Mucosa of descending colon (tissue), 3 donors: ENCODE measurements around the gene PIK3CD. TPM values are rescaled to one million over a fixed set of nuclear protein-coding genes. Genes with fewer than 3 reads are reported as not detected.

Experiments
- ATAC-seq: fragments of 200-7000 bp; cut with Tn5 transposase; one replicate; pipeline ENCODE4 v1.9.1; 2020; ENCODE audit warnings: mild to moderate bottlenecking, moderate library complexity
- DNase-seq, 3 donors: peaks; one replicate each; pipeline ENCODE4 v3.0.0-alpha.2; 2020
- H3K36me3 ChIP-seq: fragments of 200-600 bp; one replicate; pipeline ENCODE4 v1.8.0; 2021; ENCODE audit warnings: low read depth, mild to moderate bottlenecking
- H3K4me1 ChIP-seq: fragments of 200-600 bp; one replicate; pipeline ENCODE4 v1.8.0; 2021; ENCODE audit warnings: low read depth, mild to moderate bottlenecking
- H3K4me3 ChIP-seq: fragments of 200-600 bp; one replicate; pipeline ENCODE4 v1.8.0; 2021; ENCODE audit warnings: mild to moderate bottlenecking
- H3K9me3 ChIP-seq: fragments of 200-600 bp; one replicate; pipeline ENCODE4 v1.8.0; 2021; ENCODE audit warnings: mild to moderate bottlenecking
- intact Hi-C, 2 donors: fragments of 100-400 bp; cut with DNase I in 1 of 2; cut with micrococcal nuclease in 1 of 2; formaldehyde crosslinking; loops; one replicate each; pipeline versions ENCODE4 v1.11.0 to v1.11.1; 2022; cut with DNase I, micrococcal nuclease
- total RNA-seq, 3 donors: library from RNA; stranded (reverse); fragmentation: NEBNext Ultra II Directional in 2 of 3; extraction: Animal tissue kit (Norgen Biotek cat#: 25700) in 2 of 3; gene quantifications; one replicate each; pipeline versions ENCODE4 v1.2.1 to v1.2.4, GENCODE V29; 2021 to 2023
- TF ChIP-seq, protein P1 (sequence below): fragments of 200-600 bp; IDR thresholded peaks from one replicate; pipeline ENCODE4 v1.8.0; 2022; ENCODE audit warnings: antibody characterized with exemption, mild to moderate bottlenecking
- donor health status: DM: no; HTN: no; CAD: no; lungs with moderate emphysema.
- donor health status: DM: no; HTN: no; CAD: no.
- donor health status: DM: no; HTN: yes; CAD: no.

PIK3CD gene
- total RNA-seq, 3 donors from 2014 or later, result 4.6 to 11.7 (median 4.8) TPM

- intact Hi-C loops, result no loop called here
- DNase-seq, result peak; percentile 36 to 81 (median 60)
- H3K4me3 ChIP-seq, result peak overlapping the region; percentile 38
- H3K9me3 ChIP-seq, result no peaks in the 10 kb centered on the region
- no peaks in the 10 kb centered on the region for H3K36me3 ChIP-seq
- peak; percentile 66 for ATAC-seq
- H3K4me1 ChIP-seq, result peaks cover 8% of the 10 kb centered on the region
- TF ChIP-seq, protein P1, sequence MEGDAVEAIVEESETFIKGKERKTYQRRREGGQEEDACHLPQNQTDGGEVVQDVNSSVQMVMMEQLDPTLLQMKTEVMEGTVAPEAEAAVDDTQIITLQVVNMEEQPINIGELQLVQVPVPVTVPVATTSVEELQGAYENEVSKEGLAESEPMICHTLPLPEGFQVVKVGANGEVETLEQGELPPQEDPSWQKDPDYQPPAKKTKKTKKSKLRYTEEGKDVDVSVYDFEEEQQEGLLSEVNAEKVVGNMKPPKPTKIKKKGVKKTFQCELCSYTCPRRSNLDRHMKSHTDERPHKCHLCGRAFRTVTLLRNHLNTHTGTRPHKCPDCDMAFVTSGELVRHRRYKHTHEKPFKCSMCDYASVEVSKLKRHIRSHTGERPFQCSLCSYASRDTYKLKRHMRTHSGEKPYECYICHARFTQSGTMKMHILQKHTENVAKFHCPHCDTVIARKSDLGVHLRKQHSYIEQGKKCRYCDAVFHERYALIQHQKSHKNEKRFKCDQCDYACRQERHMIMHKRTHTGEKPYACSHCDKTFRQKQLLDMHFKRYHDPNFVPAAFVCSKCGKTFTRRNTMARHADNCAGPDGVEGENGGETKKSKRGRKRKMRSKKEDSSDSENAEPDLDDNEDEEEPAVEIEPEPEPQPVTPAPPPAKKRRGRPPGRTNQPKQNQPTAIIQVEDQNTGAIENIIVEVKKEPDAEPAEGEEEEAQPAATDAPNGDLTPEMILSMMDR, result no peak
These were observed 1.1 kb downstream of the PIK3CD start for GRCh38 chr1:9652379-9653209.

DNA sequence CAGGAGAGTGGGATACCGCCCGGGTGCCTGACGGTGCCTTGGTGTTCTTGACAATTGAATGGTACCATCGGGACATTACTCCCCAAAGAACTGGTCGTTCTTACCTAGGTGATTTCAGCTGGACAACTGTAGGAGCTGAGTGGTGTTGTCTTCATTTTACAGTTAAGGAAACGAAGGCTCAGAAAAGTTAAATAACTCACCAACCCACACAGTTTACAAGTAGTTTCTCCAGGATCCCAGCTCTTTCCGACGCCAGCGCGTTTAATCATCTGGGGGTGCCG lies 1.6 kb downstream of the PIK3CD start:
- no peak for DNase-seq
- TF ChIP-seq, protein P1, result no peak
- intact Hi-C loops, result no loop called here

DNA sequence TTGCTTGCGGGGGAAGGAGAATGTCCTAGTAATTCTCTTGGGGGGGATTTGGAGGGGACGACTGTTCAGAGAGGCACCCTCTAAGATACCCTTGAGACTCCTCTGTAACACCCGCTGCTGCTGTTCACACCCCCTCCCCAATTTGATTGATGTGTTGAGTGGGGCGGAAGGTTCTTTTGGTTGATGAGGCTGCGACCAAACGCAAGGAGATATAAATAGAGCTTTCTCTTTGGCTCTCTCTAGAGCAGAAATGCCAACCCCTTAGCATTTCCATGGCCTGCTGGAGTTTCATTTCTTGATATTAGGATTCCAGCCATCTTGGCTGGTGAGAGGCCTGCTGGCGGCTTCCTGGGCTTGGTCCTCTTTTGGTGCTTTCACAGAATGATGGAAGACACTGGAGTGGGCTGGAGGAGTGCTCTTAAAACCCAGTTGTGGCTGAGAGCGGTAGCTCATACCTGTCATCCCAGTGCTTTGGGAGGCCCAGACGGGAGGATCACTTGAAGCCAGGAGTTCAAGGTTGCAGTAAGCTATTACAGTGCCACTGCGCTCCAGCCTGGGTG lies 2.0 kb downstream of the PIK3CD start:
- Histone ChIP-seq H3K9me3 (no peaks in the 10 kb centered on the region), H3K4me1 (peaks cover 8% of the 10 kb centered on the region), H3K36me3 (no peaks in the 10 kb centered on the region), H3K4me3 (no peak overlapping the region)
- ATAC-seq, result no peak
- no peak for DNase-seq
- intact Hi-C loops, result no loop called here
- TF ChIP-seq, protein P1, result no peak

More for the DNA sequence above, 1.6 kb downstream of the PIK3CD start:
- no peaks in the 10 kb centered on the region for H3K36me3 ChIP-seq
- ATAC-seq, result no peak
- H3K9me3 ChIP-seq, result no peaks in the 10 kb centered on the region
- H3K4me1 ChIP-seq, result peaks cover 8% of the 10 kb centered on the region
- H3K4me3 ChIP-seq, result no peak overlapping the region

DNA sequence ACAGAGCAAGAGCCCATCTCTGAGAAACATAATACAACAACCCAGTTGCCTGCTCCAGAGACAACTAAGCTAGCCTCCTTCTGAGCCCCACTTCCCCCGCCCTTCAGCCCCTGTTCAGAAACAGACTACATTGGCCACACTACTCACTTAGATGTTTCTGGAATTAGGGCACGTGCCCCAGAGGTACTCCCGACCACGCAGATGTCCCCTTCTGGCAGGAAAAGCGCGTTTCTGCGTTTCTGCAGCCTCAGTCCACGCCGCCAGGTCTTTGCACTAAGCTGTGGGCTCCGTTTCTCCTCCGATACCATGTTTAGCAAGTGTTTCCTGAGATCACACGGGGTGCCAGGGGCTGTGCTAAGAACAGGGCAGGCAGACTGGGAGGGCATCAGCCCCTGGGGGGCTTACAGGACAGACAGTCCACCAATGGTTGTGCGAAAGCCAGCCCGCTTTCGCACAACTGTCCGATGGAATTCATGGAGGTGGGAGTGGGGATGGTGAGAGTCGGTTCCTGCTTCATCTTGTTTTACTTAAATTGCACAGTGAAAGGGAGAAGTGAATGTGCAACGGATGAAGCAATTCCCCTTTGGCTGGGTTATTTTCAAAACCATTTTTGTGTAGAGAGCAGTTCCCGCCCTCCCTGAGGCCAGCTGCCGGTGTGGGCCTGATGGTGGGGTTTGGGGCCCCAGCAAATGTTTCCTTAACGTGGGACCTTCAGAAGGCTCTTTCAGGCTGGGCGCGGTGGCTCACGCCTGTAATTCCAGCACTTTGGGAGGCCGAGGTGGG lies 2.7 kb downstream of the PIK3CD start:
- intact Hi-C loops, result no loop called here
- no peaks in the 10 kb centered on the region for H3K9me3 ChIP-seq
- H3K36me3 ChIP-seq, result no peaks in the 10 kb centered on the region
- ATAC-seq, result peak; percentile 10
- TF ChIP-seq, protein P1, result no peak
- H3K4me3 ChIP-seq, result no peak overlapping the region
- peaks cover 8% of the 10 kb centered on the region for H3K4me1 ChIP-seq
- peak in 1 of 3 donors; percentile 27 for DNase-seq

- Histone ChIP-seq H3K9me3 (no peaks in the 10 kb centered on the region), H3K4me1 (peaks cover 8% of the 10 kb centered on the region), H3K4me3 (no peak overlapping the region), H3K36me3 (no peaks in the 10 kb centered on the region)
- intact Hi-C loops, result no loop called here
- DNase-seq (no peak), ATAC-seq (no peak)
- TF ChIP-seq, protein P1, result no peak
These were observed 3.5 kb downstream of the PIK3CD start for GRCh38 chr1:9654834-9655723.
